ENCODE results near the gene CDK18.
A peak's percentile ranks its signal among the peaks of the same experiment; 100 is the strongest.

The CDK18 gene

GRCh38 chr1:205510951-205511330, 6.5 kb downstream of the CDK18 start:
- DNase-seq, result no peak
- in situ Hi-C loops (cut with HindIII; ENCODE audit: low pct_ligation_motif_present, low sequenced_read_pairs), result no loop called here
- TF ChIP-seq CTCF (IDR thresholded peaks at IDR 0.05; ENCODE audit: low read depth, low read length, missing control alignments), result no peak
- H3K4me3 ChIP-seq (ENCODE audit: low read depth, low read length), result no peak overlapping the region
- no peak overlapping the region for H3K27ac ChIP-seq
- H3K36me3 ChIP-seq (replicated peaks), result no peaks in the 10 kb centered on the region
- H3K27me3 ChIP-seq (replicated peaks), result no peaks in the 10 kb centered on the region

- no peak for TF ChIP-seq CTCF (IDR thresholded peaks at IDR 0.05; ENCODE audit: low read depth, low read length, missing control alignments)
- no peak for DNase-seq
- in situ Hi-C loops (cut with HindIII; ENCODE audit: low pct_ligation_motif_present, low sequenced_read_pairs), result no loop called here
These were observed 7.9 kb downstream of the CDK18 start for GRCh38 chr1:205512059-205513045.

GRCh38 chr1:205513774-205514173, 9.3 kb downstream of the CDK18 start:
- in situ Hi-C loops (cut with HindIII; ENCODE audit: low pct_ligation_motif_present, low sequenced_read_pairs), result no loop called here
- Histone ChIP-seq H3K36me3 (replicated peaks) (no peaks in the 10 kb centered on the region), H3K27ac (no peak overlapping the region), H3K4me3 (ENCODE audit: low read depth, low read length) (no peak overlapping the region), H3K27me3 (replicated peaks) (peaks cover 5% of the 10 kb centered on the region)
- no peak for DNase-seq
- TF ChIP-seq CTCF (IDR thresholded peaks at IDR 0.05; ENCODE audit: low read depth, low read length, missing control alignments), result no peak

More at GRCh38 chr1:205512059-205513045, 7.9 kb downstream of the CDK18 start:
- Histone ChIP-seq H3K4me3 (ENCODE audit: low read depth, low read length) (no peak overlapping the region), H3K27ac (no peak overlapping the region), H3K27me3 (replicated peaks) (no peaks in the 10 kb centered on the region), H3K36me3 (replicated peaks) (no peaks in the 10 kb centered on the region)

- Histone ChIP-seq H3K27me3 (replicated peaks) (peaks cover 10% of the 10 kb centered on the region), H3K36me3 (replicated peaks) (no peaks in the 10 kb centered on the region), H3K4me3 (ENCODE audit: low read depth, low read length) (no peak overlapping the region), H3K27ac (no peak overlapping the region)
- TF ChIP-seq CTCF (IDR thresholded peaks at IDR 0.05; ENCODE audit: low read depth, low read length, missing control alignments), result no peak
- in situ Hi-C loops (cut with HindIII; ENCODE audit: low pct_ligation_motif_present, low sequenced_read_pairs), result no loop called here
- DNase-seq, result no peak
These were observed 10.0 kb downstream of the CDK18 start for GRCh38 chr1:205514211-205515142.

- in situ Hi-C loops (cut with HindIII; ENCODE audit: low pct_ligation_motif_present, low sequenced_read_pairs), result no loop called here
- TF ChIP-seq CTCF (IDR thresholded peaks at IDR 0.05; ENCODE audit: low read depth, low read length, missing control alignments), result no peak
- H3K4me3 ChIP-seq (ENCODE audit: low read depth, low read length), result no peak overlapping the region
- H3K27me3 ChIP-seq (replicated peaks), result peaks cover 14% of the 10 kb centered on the region
- H3K36me3 ChIP-seq (replicated peaks), result no peaks in the 10 kb centered on the region
- DNase-seq, result peak; percentile 43
- no peak overlapping the region for H3K27ac ChIP-seq
These were observed 11.3 kb downstream of the CDK18 start for GRCh38 chr1:205515781-205516253.

Data from brain microvascular endothelial cell (primary cell).